ENCODE results near the gene KCNK10.
A peak's percentile ranks its signal among the peaks of the same experiment; 100 is the strongest.

KCNK10 gene, protein sequence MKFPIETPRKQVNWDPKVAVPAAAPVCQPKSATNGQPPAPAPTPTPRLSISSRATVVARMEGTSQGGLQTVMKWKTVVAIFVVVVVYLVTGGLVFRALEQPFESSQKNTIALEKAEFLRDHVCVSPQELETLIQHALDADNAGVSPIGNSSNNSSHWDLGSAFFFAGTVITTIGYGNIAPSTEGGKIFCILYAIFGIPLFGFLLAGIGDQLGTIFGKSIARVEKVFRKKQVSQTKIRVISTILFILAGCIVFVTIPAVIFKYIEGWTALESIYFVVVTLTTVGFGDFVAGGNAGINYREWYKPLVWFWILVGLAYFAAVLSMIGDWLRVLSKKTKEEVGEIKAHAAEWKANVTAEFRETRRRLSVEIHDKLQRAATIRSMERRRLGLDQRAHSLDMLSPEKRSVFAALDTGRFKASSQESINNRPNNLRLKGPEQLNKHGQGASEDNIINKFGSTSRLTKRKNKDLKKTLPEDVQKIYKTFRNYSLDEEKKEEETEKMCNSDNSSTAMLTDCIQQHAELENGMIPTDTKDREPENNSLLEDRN

GRCh38 chr14:88323086-88323522 is at the start of gene KCNK10:
Gene KCNK10, minus strand, starts transcription at chr14:88323269. Its CDS starts 471 bp downstream, at chr14:88322798.
- H3K9me3 Mint-ChIP-seq: no peaks in the 10 kb centered on the region
- H3K4me1 Mint-ChIP-seq: peaks cover 6% of the 10 kb centered on the region
- H3K27me3 Mint-ChIP-seq: peaks cover 45% of the 10 kb centered on the region
- peak within 1 kb of the TSS; percentile 37 for H3K4me3 Mint-ChIP-seq
- H3K36me3 Mint-ChIP-seq: no peaks in the 10 kb centered on the region
- no peak for DNase-seq
- no peak within 1 kb of the TSS for H3K27ac Mint-ChIP-seq
- CTCF ChIA-PET: no interaction called here

- Mint-ChIP-seq H3K4me3 (no peak overlapping the region), H3K27ac (no peak overlapping the region), H3K9me3 (peaks cover 2% of the 10 kb centered on the region), H3K4me1 (no peaks in the 10 kb centered on the region), H3K27me3 (peaks cover 8% of the 10 kb centered on the region), H3K36me3 (no peaks in the 10 kb centered on the region)
- DNase-seq: no peak
- CTCF ChIA-PET: no interaction called here
These were observed 46.4 kb upstream of the KCNK10 start for GRCh38 chr14:88369496-88369895.

- Mint-ChIP-seq H3K4me1 (no peaks in the 10 kb centered on the region), H3K9me3 (peaks cover 8% of the 10 kb centered on the region), H3K27me3 (peaks cover 9% of the 10 kb centered on the region), H3K27ac (no peak overlapping the region), H3K36me3 (no peaks in the 10 kb centered on the region), H3K4me3 (no peak overlapping the region)
- DNase-seq: no peak
- CTCF ChIA-PET: no interaction called here
These were observed 41.8 kb upstream of the KCNK10 start for GRCh38 chr14:88364710-88365413.

- no peak overlapping the region for H3K4me3 Mint-ChIP-seq
- no peaks in the 10 kb centered on the region for H3K36me3 Mint-ChIP-seq
- no peak for DNase-seq
- H3K4me1 Mint-ChIP-seq: no peaks in the 10 kb centered on the region
- CTCF ChIA-PET: no interaction called here
- no peak overlapping the region for H3K27ac Mint-ChIP-seq
- H3K27me3 Mint-ChIP-seq: peaks cover 5% of the 10 kb centered on the region
- H3K9me3 Mint-ChIP-seq: peaks cover 8% of the 10 kb centered on the region
These were observed 40.6 kb upstream of the KCNK10 start for GRCh38 chr14:88363644-88364043.

GRCh38 chr14:88359500-88359899 is 36.4 kb upstream of the KCNK10 start:
- CTCF ChIA-PET: no interaction called here
- Mint-ChIP-seq H3K36me3 (no peaks in the 10 kb centered on the region), H3K4me1 (no peaks in the 10 kb centered on the region), H3K4me3 (no peak overlapping the region), H3K27me3 (peaks cover 5% of the 10 kb centered on the region), H3K27ac (no peak overlapping the region), H3K9me3 (peaks cover 6% of the 10 kb centered on the region)
- DNase-seq: no peak

DNA sequence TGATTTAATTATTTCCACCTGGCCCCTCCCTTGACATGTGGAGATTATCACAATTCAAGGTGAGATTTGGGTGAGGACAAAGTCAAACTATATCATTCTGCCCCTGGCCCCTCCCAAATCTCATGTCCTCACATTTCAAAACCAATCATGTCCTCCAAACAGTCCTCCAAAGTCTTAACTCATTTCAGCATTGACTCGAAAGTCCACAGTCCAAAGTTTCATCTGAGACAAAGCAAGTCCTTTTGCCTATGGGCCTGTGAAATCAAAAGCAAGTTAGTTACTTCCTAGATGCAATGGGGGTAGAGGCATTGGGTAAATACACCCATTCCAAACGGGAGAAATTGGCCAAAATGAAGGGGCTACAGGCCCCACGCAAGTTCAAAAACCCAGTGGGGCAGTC is 31.3 kb upstream of the KCNK10 start:
- Mint-ChIP-seq H3K4me3 (no peak overlapping the region), H3K27ac (no peak overlapping the region), H3K9me3 (no peaks in the 10 kb centered on the region), H3K27me3 (peaks cover 3% of the 10 kb centered on the region), H3K36me3 (no peaks in the 10 kb centered on the region), H3K4me1 (no peaks in the 10 kb centered on the region)
- no peak for DNase-seq
- CTCF ChIA-PET: no interaction called here

GRCh38 chr14:88352698-88353097 is 29.6 kb upstream of the KCNK10 start:
- CTCF ChIA-PET: interaction anchor here (0.8 kb wide), 1 partner anchor 8 kb away, joined by 4 read pairs; no protein-coding TSS in a partner anchor
- no peaks in the 10 kb centered on the region for H3K9me3 Mint-ChIP-seq

GRCh38 chr14:88351966-88352691 is 29.1 kb upstream of the KCNK10 start:
- Mint-ChIP-seq H3K36me3 (no peaks in the 10 kb centered on the region), H3K9me3 (no peaks in the 10 kb centered on the region), H3K27ac (no peak overlapping the region), H3K4me1 (no peaks in the 10 kb centered on the region), H3K4me3 (no peak overlapping the region), H3K27me3 (peaks cover 3% of the 10 kb centered on the region)
- CTCF ChIA-PET: interaction anchor here (0.8 kb wide), 1 partner anchor 8 kb away, joined by 4 read pairs; no protein-coding TSS in a partner anchor
- no peak for DNase-seq

More at GRCh38 chr14:88352698-88353097, 29.6 kb upstream of the KCNK10 start:
- Mint-ChIP-seq H3K27me3 (peaks cover 3% of the 10 kb centered on the region), H3K4me3 (no peak overlapping the region), H3K27ac (no peak overlapping the region), H3K36me3 (no peaks in the 10 kb centered on the region), H3K4me1 (no peaks in the 10 kb centered on the region)
- DNase-seq: no peak

DNA sequence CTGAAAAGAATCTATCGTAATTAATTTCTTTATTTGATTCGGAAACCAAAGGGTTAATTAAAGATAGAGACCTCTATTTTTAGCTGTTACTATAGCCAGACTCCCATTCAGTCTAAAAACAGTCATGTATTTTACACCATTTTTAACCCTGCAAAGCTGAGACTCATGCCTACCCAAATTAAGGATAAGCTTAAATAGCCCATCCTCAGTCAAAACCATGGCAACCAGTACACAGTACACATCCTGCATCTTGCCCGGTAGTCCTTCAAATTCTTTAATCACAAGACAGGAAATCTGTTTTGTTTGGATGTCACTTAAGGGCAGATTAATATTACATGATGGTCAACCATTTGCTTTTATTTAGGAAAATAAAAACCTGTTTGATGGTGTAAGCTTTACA is 25.5 kb upstream of the KCNK10 start:
- no peaks in the 10 kb centered on the region for H3K4me1 Mint-ChIP-seq
- no peak for DNase-seq
- CTCF ChIA-PET: no interaction called here
- no peaks in the 10 kb centered on the region for H3K9me3 Mint-ChIP-seq
- no peak overlapping the region for H3K4me3 Mint-ChIP-seq
- H3K27ac Mint-ChIP-seq: no peak overlapping the region
- H3K27me3 Mint-ChIP-seq: no peaks in the 10 kb centered on the region
- no peaks in the 10 kb centered on the region for H3K36me3 Mint-ChIP-seq

DNA sequence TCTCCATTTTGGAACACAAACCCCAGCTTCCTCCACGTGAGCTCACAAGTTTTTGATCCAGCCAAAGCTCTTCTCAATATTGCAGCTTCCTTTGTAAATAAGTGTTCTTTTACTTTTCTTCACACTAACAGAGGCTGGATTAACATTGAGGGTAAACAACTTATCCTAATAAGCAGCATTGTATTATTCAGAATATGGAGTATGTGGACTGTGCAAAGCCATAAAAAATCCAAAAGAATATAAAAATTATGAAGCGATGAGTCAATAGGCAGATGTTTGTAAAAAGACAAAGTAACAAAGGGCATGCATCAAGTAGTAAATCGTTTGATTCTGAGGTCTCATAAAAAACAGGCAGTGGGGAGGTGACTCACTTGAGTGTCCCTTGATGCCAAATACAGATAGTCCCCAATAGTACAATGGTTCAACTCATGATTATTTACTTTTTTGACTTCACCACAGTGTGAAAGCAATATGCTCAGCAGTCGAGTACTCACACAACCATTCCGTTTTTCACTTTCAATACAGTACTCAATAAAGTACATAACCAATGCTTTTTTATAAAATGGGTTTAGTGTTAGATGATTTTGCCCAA is 23.1 kb upstream of the KCNK10 start:
- H3K4me1 Mint-ChIP-seq: no peaks in the 10 kb centered on the region
- H3K27me3 Mint-ChIP-seq: no peaks in the 10 kb centered on the region
- DNase-seq: no peak
- H3K4me3 Mint-ChIP-seq: no peak overlapping the region
- CTCF ChIA-PET: no interaction called here
- H3K9me3 Mint-ChIP-seq: no peaks in the 10 kb centered on the region
- H3K27ac Mint-ChIP-seq: no peak overlapping the region
- no peaks in the 10 kb centered on the region for H3K36me3 Mint-ChIP-seq

DNA sequence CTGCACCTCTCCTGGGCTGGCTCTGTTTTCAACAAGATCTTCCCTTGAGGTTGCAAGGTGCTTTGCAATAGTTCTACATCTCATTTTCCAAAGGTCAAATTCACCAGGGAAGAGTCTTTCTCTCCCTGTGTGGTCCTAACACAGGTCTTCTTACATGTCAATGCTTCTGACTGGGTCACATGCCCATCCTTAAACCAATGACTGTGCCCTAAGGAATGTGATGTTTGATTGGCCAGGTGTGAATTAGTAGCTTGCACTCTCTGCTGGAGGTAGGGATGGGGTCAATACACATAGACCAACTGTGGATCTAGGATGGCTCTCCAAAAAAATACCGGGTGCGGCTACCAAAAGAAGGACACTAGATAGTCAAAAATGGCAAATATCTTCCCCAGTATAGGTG is 19.9 kb upstream of the KCNK10 start:
- H3K27ac Mint-ChIP-seq: no peak overlapping the region
- CTCF ChIA-PET: no interaction called here
- no peaks in the 10 kb centered on the region for H3K27me3 Mint-ChIP-seq
- no peak for DNase-seq
- no peaks in the 10 kb centered on the region for H3K9me3 Mint-ChIP-seq
- no peaks in the 10 kb centered on the region for H3K4me1 Mint-ChIP-seq
- H3K36me3 Mint-ChIP-seq: no peaks in the 10 kb centered on the region
- no peak overlapping the region for H3K4me3 Mint-ChIP-seq

DNA sequence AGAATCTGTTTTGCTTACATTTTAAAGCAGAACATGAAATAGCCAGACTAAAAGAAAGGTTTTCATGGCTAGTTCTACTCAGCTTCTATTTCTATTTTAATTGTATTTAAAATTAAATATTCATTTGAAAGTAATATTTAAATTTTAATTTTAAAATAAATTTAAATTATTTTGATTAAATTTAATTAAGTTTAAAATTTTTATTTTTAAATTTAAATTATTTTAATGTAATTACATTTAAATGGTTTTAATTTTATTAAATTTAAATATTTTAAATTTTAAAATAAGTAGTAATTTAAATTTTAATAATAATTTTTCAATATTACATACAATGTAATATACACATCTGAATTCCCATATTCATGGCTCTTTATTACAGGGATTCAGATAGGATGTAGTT is 17.3 kb upstream of the KCNK10 start:
- CTCF ChIA-PET: no interaction called here
- H3K4me3 Mint-ChIP-seq: no peak overlapping the region
- H3K36me3 Mint-ChIP-seq: no peaks in the 10 kb centered on the region
- DNase-seq: no peak
- no peaks in the 10 kb centered on the region for H3K9me3 Mint-ChIP-seq
- no peak overlapping the region for H3K27ac Mint-ChIP-seq
- H3K27me3 Mint-ChIP-seq: no peaks in the 10 kb centered on the region
- no peaks in the 10 kb centered on the region for H3K4me1 Mint-ChIP-seq

DNA sequence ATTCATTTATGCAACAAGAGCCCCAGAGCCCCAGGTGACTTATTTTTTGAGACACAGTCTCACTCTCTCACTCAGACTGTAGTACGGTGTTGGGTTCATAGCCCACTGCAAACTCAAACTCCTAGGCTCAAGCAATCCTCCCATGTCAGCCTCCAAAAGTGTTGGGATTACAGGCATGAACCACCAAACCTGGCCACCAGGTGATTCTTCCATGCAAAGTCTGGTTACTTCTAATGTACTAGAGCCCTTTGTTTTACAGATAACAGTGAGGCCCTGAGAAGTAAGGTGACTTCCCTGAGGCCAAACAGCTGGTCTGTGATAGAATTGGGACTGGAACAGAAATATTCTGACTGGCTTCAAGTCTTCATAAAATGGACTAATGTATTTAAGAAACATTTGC is 10.0 kb upstream of the KCNK10 start:
- Mint-ChIP-seq H3K27ac (no peak overlapping the region), H3K4me3 (no peak overlapping the region), H3K9me3 (no peaks in the 10 kb centered on the region), H3K36me3 (no peaks in the 10 kb centered on the region), H3K27me3 (peaks cover 9% of the 10 kb centered on the region), H3K4me1 (no peaks in the 10 kb centered on the region)
- DNase-seq: no peak
- CTCF ChIA-PET: no interaction called here

- H3K36me3 Mint-ChIP-seq: no peaks in the 10 kb centered on the region
- no peaks in the 10 kb centered on the region for H3K9me3 Mint-ChIP-seq
- H3K4me1 Mint-ChIP-seq: peaks cover 6% of the 10 kb centered on the region
- CTCF ChIA-PET: no interaction called here
- H3K4me3 Mint-ChIP-seq: no peak overlapping the region
- no peak overlapping the region for H3K27ac Mint-ChIP-seq
- H3K27me3 Mint-ChIP-seq: peaks cover 46% of the 10 kb centered on the region
- no peak for DNase-seq
These were observed 4.4 kb upstream of the KCNK10 start for GRCh38 chr14:88327497-88327896.

Data from activated naive CD4-positive, alpha-beta T cell treated with anti-CD3 and anti-CD28 coated beads, Interleukin-2, amount 10 ng/mL, durations not matched to agents 7 days and 5 days (primary cell).